ENCODE measurements around the gene LINC01488.
A peak's percentile ranks its signal among the peaks of the same experiment; 100 is the strongest.

LINC01488 gene

DNA sequence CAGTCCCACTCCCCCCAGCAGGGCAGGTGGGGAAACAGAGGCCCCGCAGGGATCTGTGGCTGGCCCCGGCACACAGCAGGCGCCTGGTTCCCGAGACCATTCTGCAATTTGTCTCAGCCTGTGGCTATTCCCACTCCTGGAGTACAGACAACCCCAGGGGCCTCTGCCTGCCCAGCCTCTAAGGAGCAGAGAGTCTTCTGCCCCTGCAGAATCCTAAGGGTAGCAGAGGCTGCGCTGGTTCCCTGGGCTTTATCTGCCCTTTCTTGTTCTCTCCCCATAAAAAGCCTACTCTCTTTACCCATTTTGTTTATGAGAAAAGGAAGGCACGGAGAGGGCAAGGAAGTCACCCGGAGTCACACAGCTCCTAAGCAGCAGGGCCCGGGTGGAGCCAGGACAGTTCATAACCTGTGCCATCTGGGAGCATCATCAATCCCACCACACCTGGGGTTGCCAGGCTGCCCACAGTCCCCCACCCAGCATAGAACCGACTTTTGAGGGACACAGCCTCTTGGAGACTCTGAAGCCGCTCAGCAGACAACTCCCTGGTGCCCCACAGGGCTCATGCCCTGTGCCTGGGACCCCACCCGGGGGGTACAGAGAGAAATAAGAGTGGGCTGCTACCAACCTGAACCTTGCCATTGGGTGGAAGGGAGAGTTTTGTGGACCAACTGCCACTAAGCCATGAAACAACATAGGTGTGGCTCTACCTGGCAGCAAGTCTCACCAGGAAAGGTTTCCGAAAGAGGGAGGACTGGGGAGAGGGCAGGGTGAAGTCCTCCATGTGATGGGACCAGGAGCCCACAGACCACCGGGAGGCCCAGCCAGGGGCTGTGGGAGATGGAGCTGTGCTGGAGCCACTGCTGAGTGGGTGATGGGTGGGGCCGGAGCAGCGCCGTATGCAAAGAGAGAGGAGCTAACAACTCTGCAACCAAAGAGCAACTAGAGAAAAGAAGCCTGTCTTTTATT, 17.2 kb upstream of the LINC01488 start:
- DNase-seq (ENCODE audit: low read depth, low spot score): no peak

DNA sequence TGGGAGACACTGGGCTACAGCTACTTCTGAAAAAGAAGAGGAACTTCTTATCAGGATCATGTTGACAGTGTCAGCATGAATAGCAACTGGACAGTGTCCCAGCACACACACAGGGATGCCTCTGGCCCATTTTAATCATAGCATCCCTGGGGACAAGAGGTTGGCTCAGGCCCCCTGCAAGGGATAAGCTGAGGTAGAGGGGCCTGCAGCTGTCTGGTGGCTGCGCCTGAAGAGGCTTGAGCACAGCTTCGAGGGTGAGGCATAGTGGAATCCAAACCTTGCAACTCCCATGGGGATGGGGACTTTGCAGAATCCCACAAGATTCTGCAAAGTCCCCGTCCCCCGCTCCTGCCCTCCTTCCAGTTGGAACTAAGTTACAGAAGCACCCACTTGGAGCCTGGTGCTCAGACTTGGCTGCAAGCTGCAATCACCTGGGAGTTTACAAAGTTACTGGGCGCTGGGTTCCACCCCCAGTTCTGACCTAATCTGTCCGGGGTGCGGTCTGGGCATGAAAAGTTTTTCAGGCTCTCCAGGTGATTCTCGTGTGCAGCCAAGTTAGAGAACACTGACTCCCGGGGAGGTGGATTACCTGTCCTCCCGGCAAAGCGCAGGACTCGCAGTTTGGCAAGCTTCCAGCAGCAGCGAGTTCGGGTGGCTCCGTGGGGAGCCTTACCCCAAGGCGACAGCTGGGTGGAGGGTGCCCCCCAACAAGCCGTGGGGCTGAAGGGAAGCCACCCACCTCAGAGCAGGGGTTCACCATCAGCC, 16.0 kb upstream of the LINC01488 start:
- DNase-seq (ENCODE audit: low read depth, low spot score): no peak

DNA sequence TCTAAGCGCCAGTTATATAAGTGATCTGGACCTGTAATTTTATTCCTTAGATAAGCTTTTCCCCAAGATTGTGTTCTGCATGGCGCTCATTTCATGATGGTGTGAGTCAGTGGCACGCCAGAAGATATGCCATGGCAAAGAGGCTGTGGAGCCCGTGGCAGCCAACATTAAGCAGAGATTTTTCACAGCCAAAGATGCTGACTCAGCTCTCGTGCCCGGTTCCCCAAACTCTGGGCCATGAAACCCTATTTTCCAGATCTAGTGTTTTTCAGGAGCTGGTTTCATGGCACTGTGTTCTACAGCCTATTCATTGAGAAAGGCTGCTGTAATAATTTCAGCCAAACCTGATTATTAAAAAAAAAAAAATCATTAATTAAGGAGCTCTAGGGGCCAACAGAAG, 15.4 kb upstream of the LINC01488 start:
- DNase-seq (ENCODE audit: low read depth, low spot score): no peak

DNA sequence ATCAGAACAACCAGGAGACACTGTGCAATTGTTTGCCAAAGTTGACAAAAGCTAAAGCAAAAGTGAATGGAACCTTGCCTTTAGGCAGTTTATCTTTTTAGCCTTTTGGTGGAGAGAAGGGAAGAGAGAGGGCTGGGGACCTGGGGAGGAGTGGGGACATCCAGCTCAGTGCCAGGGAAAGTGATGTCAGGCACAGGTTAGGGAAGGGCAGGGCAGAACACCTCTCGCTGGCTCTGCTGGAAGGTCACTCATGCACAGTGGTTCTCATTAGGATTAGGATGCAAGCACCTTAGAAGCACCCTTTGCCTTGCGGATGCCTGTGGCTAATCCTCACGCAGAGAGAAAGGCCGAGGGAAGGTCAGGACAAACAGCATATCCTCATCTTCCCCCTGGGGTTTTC, 14.3 kb upstream of the LINC01488 start:
- DNase-seq (ENCODE audit: low read depth, low spot score): no peak

DNA sequence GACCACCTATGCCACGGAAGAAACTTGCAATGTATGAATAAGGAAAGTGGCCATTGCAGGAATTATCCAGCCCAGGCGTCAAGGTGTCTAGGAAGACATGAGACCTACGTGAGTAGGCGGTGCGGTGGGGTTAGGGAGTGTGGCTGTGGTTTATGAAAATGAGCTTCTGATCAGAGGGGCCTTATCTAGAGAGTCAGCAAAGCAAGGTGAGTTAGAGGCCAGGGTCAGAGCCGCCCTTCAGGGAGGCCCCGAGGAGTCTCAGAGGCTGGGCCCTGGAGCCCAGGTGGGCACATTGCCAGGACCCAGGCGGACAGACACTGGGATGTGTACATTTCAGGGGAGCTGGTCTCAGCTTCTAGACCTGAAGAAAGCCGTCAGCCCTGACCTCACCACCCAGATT, 13.8 kb upstream of the LINC01488 start:
- DNase-seq (ENCODE audit: low read depth, low spot score): no peak

DNA sequence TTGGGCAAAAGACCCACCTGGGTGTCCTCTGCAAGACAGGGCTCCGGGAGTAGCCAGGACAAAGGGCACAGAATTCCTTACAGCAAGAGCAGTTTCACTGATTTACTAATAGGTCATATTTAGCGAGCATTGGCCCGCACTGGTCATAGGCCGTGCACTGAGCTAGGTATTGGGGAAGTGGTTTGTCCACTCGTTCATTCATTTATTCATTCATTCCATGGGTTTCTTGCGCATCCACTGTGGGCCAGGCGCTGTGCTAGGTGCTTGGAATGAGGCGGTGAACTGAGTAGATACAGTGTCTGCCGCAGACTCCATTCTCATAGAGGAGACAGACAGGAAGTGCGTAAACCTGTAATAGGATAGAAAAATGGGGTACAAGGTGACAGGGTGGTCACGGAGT, 13.2 kb upstream of the LINC01488 start:
- DNase-seq (ENCODE audit: low read depth, low spot score): no peak

DNA sequence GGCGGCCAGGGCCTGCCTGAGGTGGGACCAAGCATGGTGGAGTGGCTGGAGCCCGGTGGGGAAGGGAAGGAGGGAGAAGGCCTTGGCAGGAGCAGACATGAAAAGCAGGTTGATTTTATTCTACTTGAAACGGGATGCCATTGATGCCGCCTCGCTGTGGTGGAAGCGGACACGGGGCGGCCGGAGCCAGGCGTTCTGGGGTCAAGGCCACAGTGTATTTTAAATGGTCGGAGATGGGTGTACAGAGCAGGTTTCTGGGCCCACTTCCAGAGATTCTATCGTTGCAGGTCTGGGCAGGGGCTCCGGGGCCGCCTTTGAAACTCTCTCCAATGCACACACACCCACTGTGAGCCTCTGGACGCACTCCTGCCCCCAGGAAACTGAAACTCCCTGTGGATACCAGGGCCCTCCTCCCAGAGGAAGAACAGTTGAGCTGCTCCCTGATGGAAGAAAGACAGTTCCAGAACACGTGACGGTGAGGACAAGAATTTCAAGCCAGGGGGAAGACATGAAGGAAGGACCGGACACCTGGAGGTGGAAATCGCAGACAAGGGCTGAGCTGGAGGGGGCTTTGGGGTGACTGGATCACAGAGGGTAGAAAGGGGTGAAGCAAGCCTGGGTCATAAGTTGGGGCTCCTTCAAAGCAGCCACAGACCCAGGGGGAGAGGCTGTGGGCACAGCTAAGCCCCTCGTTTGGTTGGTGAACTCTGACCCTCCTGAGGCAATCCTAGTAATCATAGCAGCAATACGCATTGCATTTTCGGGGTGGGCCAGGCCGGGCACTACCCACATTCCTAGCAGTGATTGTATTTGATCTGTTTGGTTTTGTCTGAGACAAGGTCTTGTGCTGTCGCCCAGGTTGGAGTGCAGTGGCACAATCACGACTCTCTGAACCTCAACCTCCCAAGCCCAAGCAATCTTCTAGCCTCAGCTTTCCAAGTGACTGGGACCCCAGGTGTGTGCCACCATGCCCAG, 12.3 kb upstream of the LINC01488 start:
- no peak for DNase-seq (ENCODE audit: low read depth, low spot score)

DNA sequence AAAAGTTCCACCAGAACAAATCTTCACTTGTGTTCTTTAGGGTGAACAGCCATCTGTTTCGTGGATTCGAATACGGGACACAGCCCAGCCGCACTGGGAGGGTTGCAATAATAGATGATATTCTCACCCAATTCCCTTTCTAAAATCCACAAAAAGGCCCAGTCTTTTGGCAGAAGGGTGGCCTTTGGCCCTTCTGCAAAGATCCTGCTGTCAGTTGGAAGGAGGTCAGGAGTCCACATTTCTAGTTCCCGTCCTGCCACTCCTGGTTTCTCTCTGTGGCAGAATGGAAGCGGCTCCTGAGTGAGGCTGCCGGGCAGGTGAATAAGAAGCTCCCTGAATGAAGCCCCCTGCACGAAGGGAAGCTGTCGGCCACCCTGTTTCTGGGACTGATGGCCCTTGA, 11.2 kb upstream of the LINC01488 start:
- no peak for DNase-seq (ENCODE audit: low read depth, low spot score)

DNA sequence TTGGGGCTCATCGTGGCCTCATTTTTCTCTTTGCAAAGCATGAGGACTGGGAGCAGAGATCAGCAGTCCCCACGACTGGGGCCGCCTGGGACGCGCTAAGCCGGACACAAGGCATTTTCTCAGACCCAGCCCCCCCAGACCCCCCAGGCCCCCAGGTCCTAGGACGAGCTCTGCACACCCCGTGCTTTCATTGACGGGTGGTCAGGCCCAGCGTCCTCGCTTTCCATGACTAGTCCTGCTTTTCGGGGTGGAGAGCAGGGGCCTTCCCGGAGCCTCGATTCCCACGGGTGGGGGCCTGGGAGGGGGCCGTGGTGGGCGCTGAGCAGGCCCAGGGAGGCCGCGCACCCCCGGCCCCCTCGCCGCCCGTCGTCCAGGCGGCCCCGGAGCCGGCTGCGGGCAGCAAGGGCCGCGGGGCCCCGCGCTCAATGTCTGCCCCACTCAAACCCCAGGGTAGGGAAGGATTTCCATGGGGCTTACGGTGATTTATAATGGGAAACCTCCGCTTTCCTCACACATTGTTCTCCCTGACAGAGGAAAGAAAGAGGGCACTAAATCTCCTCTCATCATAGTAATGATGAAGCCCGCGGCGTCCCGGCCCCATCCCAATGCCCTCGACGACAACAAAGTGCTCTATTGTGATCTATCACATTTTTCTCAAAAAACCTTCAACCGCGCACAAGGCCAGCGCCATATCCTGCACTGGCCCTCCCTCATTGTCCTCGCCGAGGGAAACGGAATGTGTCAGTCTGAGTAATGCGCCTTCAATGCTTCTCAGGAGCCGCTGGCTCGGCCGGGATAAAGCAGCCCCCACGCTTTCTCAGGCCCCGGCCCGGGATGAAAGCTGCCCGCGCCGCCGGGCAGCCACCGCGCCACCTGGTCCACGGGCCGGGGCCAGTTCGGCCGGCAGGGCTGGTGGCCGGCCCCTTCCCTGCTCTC, 10.4 kb upstream of the LINC01488 start:
- DNase-seq (ENCODE audit: low read depth, low spot score): no peak

DNA sequence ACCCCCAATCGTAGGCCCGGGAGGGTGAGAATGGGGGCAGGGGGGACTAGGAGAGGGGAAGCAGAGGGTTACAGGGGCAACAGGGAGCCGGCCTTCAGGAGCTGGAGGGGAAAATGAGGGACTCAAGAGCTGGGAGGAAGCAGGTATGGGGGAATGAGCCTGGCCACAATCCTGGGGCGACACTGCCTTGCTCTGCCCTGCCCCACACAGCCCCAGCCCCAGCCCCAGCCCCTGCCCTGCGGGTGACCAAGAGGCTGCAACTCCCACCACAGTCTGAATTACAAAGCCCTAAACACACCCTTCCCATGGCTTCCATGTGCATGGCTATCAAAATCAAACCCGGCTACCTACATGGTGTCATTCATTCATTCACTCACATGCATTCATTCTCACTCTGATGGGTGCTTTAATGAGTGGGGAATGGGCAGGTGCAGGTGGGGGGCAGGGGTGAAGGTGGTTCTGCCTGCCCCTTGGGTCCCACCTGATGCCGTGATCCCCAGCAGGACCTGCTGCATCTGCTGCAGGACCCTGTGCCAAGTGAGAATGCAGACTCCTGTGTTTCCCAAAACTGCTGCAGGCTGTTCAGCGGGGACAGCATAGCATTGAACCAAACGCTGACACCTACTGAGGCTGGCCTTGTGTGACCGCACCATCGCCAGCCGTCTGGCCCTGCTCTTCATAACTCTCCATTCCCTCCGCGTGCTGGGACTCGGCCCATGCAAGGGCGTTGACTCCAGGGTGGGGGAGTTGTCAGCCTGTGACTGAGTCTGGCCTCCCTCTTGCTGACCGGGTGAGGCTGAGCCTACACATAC, 9.5 kb upstream of the LINC01488 start:
- no peak for DNase-seq (ENCODE audit: low read depth, low spot score)

DNA sequence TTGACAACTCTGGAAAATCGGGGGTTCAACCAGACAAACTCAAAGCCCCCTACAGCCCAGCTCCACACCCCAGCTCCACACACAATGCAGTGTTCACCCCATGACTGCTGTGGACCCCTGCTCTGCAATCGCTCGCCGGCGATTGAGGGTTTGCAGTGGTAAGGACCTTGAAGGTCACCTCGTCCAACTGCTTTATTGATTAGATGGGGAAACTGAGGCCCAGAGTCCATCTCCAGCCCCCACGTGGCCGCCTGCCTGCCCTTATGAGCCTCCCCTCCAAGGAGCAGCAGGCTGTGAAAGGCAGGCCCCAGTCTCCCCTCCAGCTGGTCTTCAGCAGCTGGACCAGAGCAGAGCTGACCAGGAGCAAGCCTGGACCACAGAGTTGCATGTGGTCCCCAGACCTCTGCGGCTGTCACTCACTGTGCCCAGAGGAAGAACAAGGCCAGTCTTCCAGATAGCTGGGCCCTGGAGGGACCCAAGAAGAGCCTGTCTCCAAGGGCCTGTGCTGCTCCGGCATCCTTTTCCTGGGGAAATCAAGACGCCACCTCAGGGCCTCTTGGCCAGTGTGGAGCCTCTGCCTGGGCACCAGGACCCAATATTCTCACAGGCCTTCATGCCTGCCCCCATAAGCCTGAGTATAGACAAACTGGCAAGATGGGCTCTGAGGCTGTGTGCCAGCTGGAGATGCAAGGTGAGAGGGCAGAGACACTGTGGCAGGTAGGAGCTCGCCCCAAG, 8.8 kb upstream of the LINC01488 start:
- DNase-seq (ENCODE audit: low read depth, low spot score): no peak

DNA sequence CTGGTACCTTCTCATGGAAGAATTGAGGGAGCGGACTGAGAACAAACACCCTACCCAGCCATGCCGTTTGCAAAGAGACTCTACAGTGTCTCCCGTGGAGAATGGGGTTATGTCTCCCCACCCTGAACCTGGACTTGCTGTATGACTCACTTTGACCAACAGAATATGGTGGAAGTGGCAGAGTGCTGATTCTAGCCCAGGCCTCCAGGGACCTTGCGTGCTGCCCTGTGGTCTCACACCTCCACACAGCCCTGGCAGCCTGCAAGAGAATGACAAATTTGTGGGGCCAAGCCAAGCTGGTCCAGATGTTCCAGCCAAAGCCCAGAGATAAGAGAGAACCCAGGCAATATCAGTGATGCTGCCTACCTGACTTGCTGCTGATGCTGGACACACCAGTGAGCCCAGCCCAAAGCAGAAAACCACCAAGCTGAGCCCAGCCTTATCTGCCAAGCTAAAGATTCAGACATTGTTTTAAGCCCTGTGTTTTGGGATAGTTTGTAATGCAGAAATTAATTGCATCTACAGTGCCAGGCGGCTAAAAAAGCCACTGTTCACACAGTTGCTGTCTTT, 8.1 kb upstream of the LINC01488 start:
- no peak for DNase-seq (ENCODE audit: low read depth, low spot score)

DNA sequence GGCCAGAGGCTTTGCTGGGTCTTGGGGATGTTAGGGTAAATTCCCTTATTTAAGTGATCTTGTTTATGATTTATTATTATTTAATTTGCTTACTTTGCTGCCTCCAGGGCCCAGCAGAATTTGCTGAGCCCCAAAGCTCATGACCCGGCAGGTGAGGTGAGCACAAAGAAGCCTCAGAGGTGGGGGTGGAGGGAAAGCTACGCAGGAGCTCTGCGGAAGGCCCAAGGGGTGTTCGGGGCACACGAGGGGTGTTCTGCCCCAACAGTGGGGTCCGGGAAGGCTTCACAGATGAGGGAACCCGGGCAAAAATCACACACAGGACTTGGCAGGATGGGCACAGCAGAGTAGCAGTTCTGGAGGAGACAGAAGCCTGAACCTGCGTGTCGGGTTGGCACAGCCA, 6.7 kb upstream of the LINC01488 start:
- DNase-seq (ENCODE audit: low read depth, low spot score): no peak

DNA sequence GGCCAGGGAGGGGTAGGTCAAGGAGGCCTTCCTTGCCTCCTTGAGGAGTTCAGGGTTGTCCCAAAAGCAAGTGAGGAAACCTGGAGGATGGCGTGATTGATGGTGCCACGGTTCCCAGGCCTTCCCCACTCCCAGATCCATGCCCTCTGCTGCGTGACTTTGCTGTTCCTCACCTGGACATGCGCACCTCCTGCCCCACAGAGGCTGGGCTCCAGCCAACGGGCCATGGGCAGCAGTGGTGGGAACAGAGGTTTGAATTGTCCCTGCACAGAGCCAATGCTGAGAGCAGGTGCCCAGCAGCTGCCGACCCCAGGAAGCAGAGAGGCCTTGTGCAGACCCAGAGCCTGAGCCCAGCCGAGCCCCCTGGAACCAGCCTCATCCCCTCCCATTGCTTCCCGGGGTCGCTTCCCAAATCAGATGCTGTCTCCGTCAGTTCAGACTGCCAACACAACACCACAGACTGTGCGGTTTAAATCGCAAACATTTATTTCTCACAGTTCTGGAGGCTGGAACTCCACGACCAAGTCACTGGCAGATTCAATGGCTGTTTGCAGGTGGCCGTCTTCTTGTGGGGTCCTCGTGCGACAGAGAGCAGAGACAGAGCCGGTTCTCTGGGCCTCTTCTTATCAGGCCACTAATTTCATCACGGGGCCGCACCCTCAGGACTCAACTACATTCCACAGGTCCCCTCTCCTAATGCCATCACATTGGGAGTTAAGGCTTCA, 6.2 kb upstream of the LINC01488 start:
- no peak for DNase-seq (ENCODE audit: low read depth, low spot score)

DNA sequence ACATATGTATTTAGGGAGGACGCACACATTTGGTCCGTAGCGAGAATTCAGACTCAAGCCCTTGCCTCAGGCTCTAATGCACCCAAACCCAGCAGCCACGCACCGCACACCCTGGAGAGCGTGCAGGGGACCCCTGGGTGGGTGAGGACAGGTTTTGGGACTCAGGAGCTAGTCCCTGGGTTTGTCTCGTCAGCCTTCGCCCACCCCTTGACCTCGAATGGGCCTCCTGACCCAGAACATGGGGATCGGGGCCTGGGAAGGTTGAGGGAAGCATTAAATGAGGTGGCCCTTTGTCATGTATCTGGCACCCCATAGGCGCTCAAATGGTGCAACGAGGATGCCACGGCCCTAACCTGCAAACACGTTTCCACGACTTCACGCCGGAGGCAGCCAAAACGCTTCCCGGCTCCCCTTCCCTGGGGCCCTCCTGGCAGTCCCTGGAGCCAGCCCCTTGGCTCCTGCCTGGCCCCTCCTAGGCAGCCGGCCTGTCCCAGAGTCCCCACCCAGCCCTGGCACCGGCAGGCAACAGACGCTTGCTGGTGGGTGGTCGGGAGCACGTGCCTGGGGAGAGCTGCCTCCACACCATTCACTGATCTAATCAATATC, 5.5 kb upstream of the LINC01488 start:
- peak; percentile 42 for DNase-seq (ENCODE audit: low read depth, low spot score)

DNA sequence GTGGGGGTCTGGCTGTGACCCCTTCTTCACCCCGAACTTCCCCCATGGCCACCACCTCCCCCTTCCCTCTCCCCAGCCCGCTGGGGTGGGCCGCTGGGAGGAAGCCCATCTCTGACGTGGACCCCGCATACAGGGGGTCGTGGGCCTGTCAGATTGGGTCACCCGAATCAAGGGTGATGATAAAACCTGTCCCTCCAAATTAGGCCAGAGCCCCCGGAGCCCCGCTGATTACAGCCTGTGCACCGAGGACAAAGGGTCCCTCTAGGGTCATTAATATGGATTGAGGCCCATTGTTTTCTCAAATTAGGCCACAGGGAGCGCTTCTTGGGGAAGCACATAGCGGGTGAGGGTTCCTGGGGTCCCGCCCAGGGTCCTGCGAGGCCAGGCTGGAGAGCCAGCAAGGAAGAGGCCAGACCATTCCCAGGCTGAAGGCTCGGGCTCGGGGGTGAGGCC, 4.9 kb upstream of the LINC01488 start:
- DNase-seq (ENCODE audit: low read depth, low spot score): no peak

DNA sequence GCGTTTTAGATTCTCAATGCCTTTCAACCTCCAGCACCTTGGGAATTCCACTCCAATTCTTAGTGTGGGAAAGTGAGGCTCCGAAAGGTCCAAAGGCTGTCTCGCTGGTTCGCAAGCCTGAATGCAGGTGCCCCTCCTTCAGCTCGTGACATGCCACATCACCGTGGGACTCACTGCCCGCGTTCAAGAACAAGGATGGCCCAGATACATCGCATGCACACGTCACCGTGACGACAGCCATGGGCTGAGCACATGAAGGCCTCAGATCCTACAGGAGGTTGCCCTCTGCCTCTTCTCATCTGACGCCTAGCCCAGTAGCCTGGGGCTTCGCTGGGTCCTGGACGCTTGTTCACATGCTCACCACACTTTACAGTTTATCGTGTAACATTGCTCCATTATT, 4.4 kb upstream of the LINC01488 start:
- DNase-seq (ENCODE audit: low read depth, low spot score): no peak

Measured in iPS DF 19.7 (cell line).